A673 (cell line): Measurements from ENCODE around the gene TLCD1.

Experiments used
- CTCF ChIP-seq: fragments of 300-800, 200-600 bp; sonication (generic); conservative IDR thresholded peaks from 2 replicates; pipeline ENCODE4 v1.5.1; 2017; ENCODE audit warnings: low read depth, mild to moderate bottlenecking, antibody characterized with exemption, low read length, moderate library complexity, mixed read lengths
- EZH2 ChIP-seq: fragments of 200-600 bp; sonication (generic); IDR thresholded peaks from 2 replicates; pipeline ENCODE4 v1.6.1; 2017; ENCODE audit warnings: borderline replicate concordance, low read depth, mild to moderate bottlenecking, mixed read lengths, antibody characterized with exemption, low read length; ENCODE audit not compliant: poor library complexity, severe bottlenecking

GRCh38 chr17:28763804-28764266 is 37.8 kb upstream of the TLCD1 start:
- TF ChIP-seq CTCF (peak; percentile 96), EZH2 (no peak)
